Neural progenitor cell (in vitro differentiated cells): ENCODE data around the gene PER2.
A peak's percentile ranks its signal among the peaks of the same experiment; 100 is the strongest.

Experiments used
- CTCF ChIP-seq: fragments of 200-600 bp; sonication (generic); IDR thresholded peaks from 2 replicates; pipeline ENCODE4 v1.5.1; 2017; ENCODE audit warnings: antibody characterized with exemption, mild to moderate bottlenecking
- EZH2 ChIP-seq: fragments of 200-600 bp; sonication (generic); IDR thresholded peaks from 2 replicates; pipeline ENCODE4 v1.6.1; 2017; ENCODE audit warnings: antibody characterized with exemption, mild to moderate bottlenecking, moderate library complexity
- EZH2phosphoT487 ChIP-seq: fragments of 200-600 bp; sonication (generic); IDR thresholded peaks from 2 replicates; pipeline ENCODE4 v1.6.1; 2017; ENCODE audit warnings: antibody characterized with exemption

GRCh38 chr2:238287737-238288649 is at the start of gene PER2:
- TF ChIP-seq CTCF (peak; percentile 23), EZH2 (no peak), EZH2phosphoT487 (no peak)
